Neural progenitor cell (in vitro differentiated cells): ENCODE results near the gene MCMBP. TPM values are rescaled to one million over a fixed set of nuclear protein-coding genes. Genes with fewer than 3 reads are reported as not detected.

ENCODE experiments used
- DNase-seq: peaks from one replicate; pipeline ENCODE4 v3.0.0-alpha.2; 2016; ENCODE audit warnings: low spot score
- H2AFZ ChIP-seq: fragments of 200-600 bp; sonication (generic); replicated peaks from 2 replicates; pipeline ENCODE4 v1.6.1; 2016; ENCODE audit warnings: antibody characterized with exemption
- H3F3A ChIP-seq: fragments of 200-600 bp; sonication (generic); 2 replicates; pipeline ENCODE4 v1.6.1; 2016; ENCODE audit warnings: antibody characterized with exemption, low read depth
- H3K27ac ChIP-seq: fragments of 200-600 bp; sonication (generic); 2 replicates; pipeline ENCODE4 v1.5.1; 2016; ENCODE audit warnings: mild to moderate bottlenecking
- H3K27me3 ChIP-seq: fragments of 200-600 bp; sonication (generic); 2 replicates; pipeline ENCODE4 v1.6.1; 2016; ENCODE audit warnings: mild to moderate bottlenecking, moderate library complexity
- H3K36me3 ChIP-seq: fragments of 200-600 bp; sonication (generic); 2 replicates; pipeline ENCODE4 v1.5.1; 2016
- H3K4me1 ChIP-seq: fragments of 200-600 bp; sonication (generic); 2 replicates; pipeline ENCODE4 v1.6.1; 2016; ENCODE audit warnings: mixed run types
- H3K4me2 ChIP-seq: fragments of 200-600 bp; sonication (generic); 2 replicates; pipeline ENCODE4 v1.6.1; 2016
- H3K4me3 ChIP-seq: fragments of 200-600 bp; sonication (generic); 2 replicates; pipeline ENCODE4 v1.5.1; 2016
- H3K79me2 ChIP-seq: fragments of 200-600 bp; sonication (generic); 2 replicates; pipeline ENCODE4 v1.6.1; 2016; ENCODE audit warnings: low read depth
- H3K9ac ChIP-seq: fragments of 200-600 bp; sonication (generic); 2 replicates; pipeline ENCODE4 v1.6.1; 2016
- H3K9me3 ChIP-seq: fragments of 200-600 bp; sonication (generic); 2 replicates; pipeline ENCODE4 v1.5.1; 2016; ENCODE audit warnings: low read depth
- H4K20me1 ChIP-seq: fragments of 200-600 bp; sonication (generic); 2 replicates; pipeline ENCODE4 v1.6.1; 2016; ENCODE audit warnings: low read depth
- H3K27ac Mint-ChIP-seq: 3 replicates; pipeline ENCODE4 v1.8.0; 2021; ENCODE audit warnings: mixed read lengths
- H3K27me3 Mint-ChIP-seq: 2 replicates; pipeline ENCODE4 v1.8.0; 2022; ENCODE audit warnings: low read depth, mild to moderate bottlenecking, inconsistent platforms, moderate library complexity, mixed read lengths; ENCODE audit not compliant: insufficient read depth
- H3K36me3 Mint-ChIP-seq: 3 replicates; pipeline ENCODE4 v1.8.0; 2021; ENCODE audit warnings: mixed read lengths
- H3K4me1 Mint-ChIP-seq: 3 replicates; pipeline ENCODE4 v1.8.0; 2021; ENCODE audit warnings: mixed read lengths
- H3K4me3 Mint-ChIP-seq: 3 replicates; pipeline ENCODE4 v1.8.0; 2021; ENCODE audit warnings: mild to moderate bottlenecking, moderate library complexity, mixed read lengths
- H3K9me3 Mint-ChIP-seq: 3 replicates; pipeline ENCODE4 v1.8.0; 2020; ENCODE audit warnings: mixed read lengths
- CTCF ChIP-seq: fragments of 200-600 bp; sonication (generic); IDR thresholded peaks from 2 replicates; pipeline ENCODE4 v1.5.1; 2017; ENCODE audit warnings: antibody characterized with exemption, mild to moderate bottlenecking
- EZH2 ChIP-seq: fragments of 200-600 bp; sonication (generic); IDR thresholded peaks from 2 replicates; pipeline ENCODE4 v1.6.1; 2017; ENCODE audit warnings: antibody characterized with exemption, mild to moderate bottlenecking, moderate library complexity
- EZH2phosphoT487 ChIP-seq: fragments of 200-600 bp; sonication (generic); IDR thresholded peaks from 2 replicates; pipeline ENCODE4 v1.6.1; 2017; ENCODE audit warnings: antibody characterized with exemption
- total RNA-seq: library from RNA; depleted of rRNA; stranded (reverse); fragments of >200 nt; gene quantifications from 2 replicates; pipeline ENCODE4 v1.2.3, GENCODE V29; 2015; ENCODE audit warnings: low replicate concordance

MCMBP gene
- total RNA-seq, 1 donor from 2014 or later: 86.3 TPM

DNA sequence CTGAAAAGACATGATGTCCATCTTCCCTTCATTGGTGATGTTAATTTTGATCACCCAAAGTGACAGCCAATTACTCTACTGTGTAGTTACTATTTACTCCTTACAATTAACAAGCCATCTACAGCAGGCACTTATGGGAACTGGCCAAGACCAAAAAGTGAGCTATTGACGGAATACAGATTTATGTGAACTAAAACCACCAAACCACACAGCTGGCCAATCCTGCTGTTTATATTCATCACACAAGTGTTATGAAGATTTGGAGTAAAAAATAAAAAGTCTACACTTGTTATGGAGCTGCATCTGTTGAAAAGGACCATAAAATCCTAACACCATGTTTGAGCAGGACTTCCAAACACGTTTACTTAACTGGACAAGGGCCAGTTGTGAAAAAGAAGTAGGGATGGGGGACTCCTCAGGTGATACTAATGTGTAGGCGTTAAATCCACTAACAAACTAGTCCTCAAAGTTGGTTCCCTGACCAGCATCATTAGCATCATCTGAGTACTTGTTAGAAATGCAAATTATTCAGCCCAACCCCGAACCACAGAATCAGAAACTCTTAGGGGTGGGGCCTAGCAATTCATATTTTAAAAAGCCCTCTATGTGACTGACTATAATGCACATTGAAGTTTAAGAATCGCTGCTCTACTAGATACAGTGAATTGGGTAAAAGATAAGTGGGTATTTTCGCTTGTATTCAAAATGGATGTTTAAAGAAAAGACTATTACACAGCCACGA, 11.6 kb downstream of the MCMBP start:
- peaks cover 43% of the 10 kb centered on the region for H4K20me1 ChIP-seq
- H3F3A ChIP-seq: peaks cover 22% of the 10 kb centered on the region
- TF ChIP-seq EZH2phosphoT487 (no peak), EZH2 (no peak), CTCF (no peak)
- H3K4me3 ChIP-seq: no peak overlapping the region
- Mint-ChIP-seq H3K4me1 (peaks cover 8% of the 10 kb centered on the region), H3K27ac (no peak overlapping the region), H3K9me3 (peaks cover 19% of the 10 kb centered on the region), H3K4me3 (no peak overlapping the region), H3K36me3 (peaks cover 31% of the 10 kb centered on the region), H3K27me3 (no peaks in the 10 kb centered on the region)
- no peaks in the 10 kb centered on the region for H3K4me1 ChIP-seq
- H3K27ac ChIP-seq: no peak overlapping the region
- H3K36me3 ChIP-seq: peaks cover 18% of the 10 kb centered on the region
- no peak overlapping the region for H3K4me2 ChIP-seq
- H3K27me3 ChIP-seq: no peaks in the 10 kb centered on the region
- DNase-seq: no peak
- H3K9me3 ChIP-seq: peaks cover 12% of the 10 kb centered on the region
- H3K79me2 ChIP-seq: peaks cover 94% of the 10 kb centered on the region
- peak overlapping the region; percentile 23 for H3K9ac ChIP-seq
- no peak overlapping the region for H2AFZ ChIP-seq

DNA sequence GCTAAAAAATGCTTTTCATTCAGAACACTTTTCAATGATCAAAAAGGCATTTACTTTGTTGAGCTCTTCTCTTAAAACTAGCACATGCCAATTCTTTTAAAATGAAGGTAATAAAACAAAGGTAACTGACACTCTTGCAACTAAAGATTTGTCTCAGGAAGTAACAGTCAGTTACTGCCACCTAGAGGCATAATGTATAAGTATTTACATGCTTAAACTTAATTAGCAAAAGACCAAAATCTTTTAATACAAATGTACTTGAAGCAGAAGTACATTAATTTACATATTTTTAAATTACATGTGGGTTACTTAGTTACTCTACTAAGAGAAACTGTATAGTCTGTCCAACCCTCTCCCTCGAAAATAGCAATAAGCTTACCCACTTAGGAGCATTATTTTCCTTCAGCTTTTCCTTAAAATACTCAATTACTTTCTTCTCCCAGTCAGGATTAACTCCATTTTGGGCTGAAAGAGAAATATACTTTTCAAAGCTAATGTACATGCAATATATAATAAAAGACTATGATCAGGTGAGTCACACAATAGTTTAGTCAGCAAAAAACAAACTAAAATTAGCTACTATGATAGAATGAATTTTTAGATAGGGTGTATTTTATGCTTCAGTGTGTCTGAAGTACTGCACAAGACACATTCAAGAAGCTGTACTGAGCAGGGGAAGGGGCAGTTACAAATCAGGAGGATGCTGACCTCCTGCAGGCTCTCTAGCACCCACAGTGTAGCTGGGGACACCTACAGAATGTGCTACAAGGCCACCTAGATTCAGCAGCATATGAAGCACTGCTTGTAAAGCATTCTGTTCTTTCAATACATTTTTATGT, 13.0 kb downstream of the MCMBP start:
- TF ChIP-seq EZH2phosphoT487 (no peak), CTCF (peak; percentile 80), EZH2 (no peak)
- no peak overlapping the region for H3K9ac ChIP-seq
- Mint-ChIP-seq H3K27ac (no peak overlapping the region), H3K27me3 (no peaks in the 10 kb centered on the region), H3K4me1 (peaks cover 8% of the 10 kb centered on the region), H3K36me3 (peaks cover 22% of the 10 kb centered on the region), H3K4me3 (no peak overlapping the region), H3K9me3 (peaks cover 7% of the 10 kb centered on the region)
- peak; percentile 69 for DNase-seq
- no peak overlapping the region for H3K4me3 ChIP-seq
- peaks cover 8% of the 10 kb centered on the region for H3K9me3 ChIP-seq
- H3K27me3 ChIP-seq: no peaks in the 10 kb centered on the region
- no peak overlapping the region for H3K4me2 ChIP-seq
- H3K4me1 ChIP-seq: no peaks in the 10 kb centered on the region
- H3K36me3 ChIP-seq: peaks cover 14% of the 10 kb centered on the region
- peaks cover 43% of the 10 kb centered on the region for H4K20me1 ChIP-seq
- H3K79me2 ChIP-seq: peaks cover 86% of the 10 kb centered on the region
- peaks cover 22% of the 10 kb centered on the region for H3F3A ChIP-seq
- no peak overlapping the region for H3K27ac ChIP-seq
- H2AFZ ChIP-seq: no peak overlapping the region

GRCh38 chr10:119858063-119858462, 14.6 kb downstream of the MCMBP start:
- DNase-seq: no peak
- Histone ChIP-seq H3K36me3 (peaks cover 10% of the 10 kb centered on the region), H3K27ac (no peak overlapping the region), H3K9ac (no peak overlapping the region), H2AFZ (no peak overlapping the region), H3K4me3 (no peak overlapping the region), H3F3A (peaks cover 17% of the 10 kb centered on the region), H3K4me1 (no peaks in the 10 kb centered on the region), H3K79me2 (peaks cover 70% of the 10 kb centered on the region), H3K4me2 (no peak overlapping the region), H3K9me3 (no peaks in the 10 kb centered on the region), H4K20me1 (peaks cover 43% of the 10 kb centered on the region), H3K27me3 (no peaks in the 10 kb centered on the region)
- Mint-ChIP-seq H3K36me3 (peaks cover 17% of the 10 kb centered on the region), H3K4me1 (peaks cover 8% of the 10 kb centered on the region), H3K27ac (no peak overlapping the region), H3K27me3 (peaks cover 2% of the 10 kb centered on the region), H3K4me3 (no peak overlapping the region), H3K9me3 (no peaks in the 10 kb centered on the region)
- no peak for TF ChIP-seq EZH2phosphoT487
